CD4-positive, alpha-beta T cell treated with Interleukin-4 for 4 hours (primary cell): ENCODE measurements around the gene MMP20.

ENCODE experiments used
- DNase-seq: peaks from one replicate; pipeline ENCODE4 v3.0.0-alpha.2; 2020

Gene MMP20

GRCh38 chr11:102591160-102591718 is 33.9 kb downstream of the MMP20 start:
- no peak for DNase-seq

GRCh38 chr11:102590276-102591049 is 34.7 kb downstream of the MMP20 start:
- no peak for DNase-seq

- DNase-seq, result no peak
Observed at GRCh38 chr11:102589047-102589459, 36.1 kb downstream of the MMP20 start.

GRCh38 chr11:102587722-102588121 is 37.4 kb downstream of the MMP20 start:
- DNase-seq, result no peak

GRCh38 chr11:102583141-102583873 is 41.8 kb downstream of the MMP20 start:
- no peak for DNase-seq

- DNase-seq, result no peak
Observed at GRCh38 chr11:102582140-102582539, 43.0 kb downstream of the MMP20 start.

GRCh38 chr11:102581066-102581465 is 44.1 kb downstream of the MMP20 start:
- no peak for DNase-seq

- no peak for DNase-seq
Observed at GRCh38 chr11:102580185-102580951, 44.8 kb downstream of the MMP20 start.

GRCh38 chr11:102577723-102578122 is 47.4 kb downstream of the MMP20 start:
- DNase-seq, result no peak

GRCh38 chr11:102577182-102577581 is 48.0 kb downstream of the MMP20 start:
- DNase-seq, result peak; percentile 22

GRCh38 chr11:102576350-102576749 is 48.8 kb downstream of the MMP20 start:
- DNase-seq, result peak; percentile 14

GRCh38 chr11:102575012-102575411 is 50.1 kb downstream of the MMP20 start:
- DNase-seq, result no peak

GRCh38 chr11:102573851-102574250 is 51.3 kb downstream of the MMP20 start:
- no peak for DNase-seq

GRCh38 chr11:102572554-102573220 is 52.4 kb downstream of the MMP20 start:
- no peak for DNase-seq

GRCh38 chr11:102568851-102569250 is 56.3 kb downstream of the MMP20 start:
- DNase-seq, result no peak

- DNase-seq, result no peak
Observed at GRCh38 chr11:102566112-102566511, 59.0 kb downstream of the MMP20 start.

- peak; percentile 24 for DNase-seq
Observed at GRCh38 chr11:102564110-102564509, 61.0 kb downstream of the MMP20 start.

GRCh38 chr11:102561636-102562035 is 63.5 kb downstream of the MMP20 start:
- no peak for DNase-seq

GRCh38 chr11:102560555-102561011 is 64.5 kb downstream of the MMP20 start:
- peak; percentile 44 for DNase-seq

GRCh38 chr11:102559839-102560238 is 65.3 kb downstream of the MMP20 start:
- DNase-seq, result peak; percentile 42

GRCh38 chr11:102555091-102555490 is 70.0 kb downstream of the MMP20 start:
- DNase-seq, result no peak

GRCh38 chr11:102553835-102554282 is 71.3 kb downstream of the MMP20 start:
- no peak for DNase-seq
